HepG2 (cell line): ENCODE data around the gene SMYD4. TPM values are rescaled to one million over a fixed set of nuclear protein-coding genes. Genes with fewer than 3 reads are reported as not detected.

Source experiments
- ATAC-seq: fragments of 200-7000 bp; cut with Tn5 transposase; 3 replicates; pipeline ENCODE4 v1.9.1; 2020; ENCODE audit warnings: mild to moderate bottlenecking, moderate library complexity
- BruUV-seq: library from RNA; stranded (reverse); fragments of 400-500 nt; replicated peaks from 2 replicates; lab custom pipeline; 2021; lab: Mats Ljungman, UMichigan
- CTCF ChIA-PET: fragments of 300-600 bp; formaldehyde crosslinking; extraction: SDS; loops from one replicate; lab custom pipeline; 2021; ENCODE audit warnings: low total read pairs, inconsistent platforms, low intra/inter-chr PET ratio; lab: Yijun Ruan, JAX
- POLR2A ChIA-PET: fragments of 350-600 bp; sonication (Branson Sonifier 250); formaldehyde crosslinking; loops from one replicate; lab custom pipeline; 2020; ENCODE audit warnings: antibody characterized with exemption, inconsistent platforms; lab: Yijun Ruan, JAX
- DNase-seq: peaks from one replicate; pipeline ENCODE4 v3.0.0-alpha.2; 2015; ENCODE audit warnings: low spot score
- FAIRE-seq: peaks from 3 replicates; lab custom pipeline; 2011; peaks lifted over from hg19 to GRCh38; lab: Jason Lieb, UNC
- H2AFZ ChIP-seq: one replicate; pipeline ENCODE4 v1.6.1; 2011; ENCODE audit warnings: low read length, inconsistent platforms
- H3K27ac ChIP-seq: fragments of 300-600 bp; 3 replicates; pipeline ENCODE4 v1.8.0; 2011; ENCODE audit warnings: mixed run types, mild to moderate bottlenecking, mixed read lengths, low read length, inconsistent platforms; ENCODE audit not compliant: insufficient read depth; ENCODE audit errors: extremely low read length
- H3K27me3 ChIP-seq, 2 experiments: fragments of 200-600 bp in 1 of 2; 2 replicates in 1 of 2; 3 replicates in 1 of 2; pipeline versions ENCODE4 v1.6.0 to v1.8.0; 2011; ENCODE audit warnings: low read length in 2 of 2, mild to moderate bottlenecking in 2 of 2, moderate library complexity in 2 of 2, inconsistent platforms in 1 of 2; ENCODE audit not compliant: insufficient read depth in 2 of 2, control insufficient read depth in 1 of 2
- H3K36me3 ChIP-seq, 2 experiments: fragments of 200-600 bp in 1 of 2; replicated peaks in 1 of 2; 2 replicates in 1 of 2; 3 replicates in 1 of 2; pipeline versions ENCODE4 v1.5.1 to v1.8.0; 2011; ENCODE audit warnings: low read length in 2 of 2, inconsistent platforms in 1 of 2; ENCODE audit not compliant: insufficient read depth in 2 of 2, control insufficient read depth in 1 of 2
- H3K4me1 ChIP-seq: 2 replicates; pipeline ENCODE4 v1.5.1; 2012; ENCODE audit warnings: low read length, inconsistent platforms; ENCODE audit not compliant: insufficient read depth
- H3K4me2 ChIP-seq: 2 replicates; pipeline ENCODE4 v1.6.0; 2011; ENCODE audit warnings: low read depth, low read length, inconsistent platforms
- H3K4me3 ChIP-seq, 3 experiments: fragments of 200-600 bp in 1 of 3; sonication (generic), shearing (Covaris generic) in 1 of 3; replicated peaks in 1 of 3; 2 replicates each; pipeline ENCODE4 v1.5.1; 2011 to 2016; ENCODE audit warnings: low read length in 3 of 3, inconsistent platforms in 2 of 3, low read depth in 2 of 3, mild to moderate bottlenecking in 2 of 3, control low read depth in 1 of 3, mixed read lengths in 1 of 3; ENCODE audit not compliant: insufficient read depth in 1 of 3
- H3K79me2 ChIP-seq: one replicate; pipeline ENCODE4 v1.6.1; 2011; ENCODE audit warnings: low read length, inconsistent platforms; ENCODE audit not compliant: insufficient read depth
- H3K9ac ChIP-seq: 2 replicates; pipeline ENCODE4 v1.6.0; 2011; ENCODE audit warnings: mild to moderate bottlenecking, low read depth, low read length, inconsistent platforms; ENCODE audit not compliant: insufficient read depth
- H3K9me3 ChIP-seq: 2 replicates; pipeline ENCODE4 v1.5.1; 2012; ENCODE audit warnings: mild to moderate bottlenecking, low read length
- H4K20me1 ChIP-seq: 2 replicates; pipeline ENCODE4 v1.6.0; 2011; ENCODE audit warnings: inconsistent platforms, mild to moderate bottlenecking, low read length, moderate library complexity; ENCODE audit not compliant: insufficient read depth
- AGO2 ChIP-seq: fragments of 200-400 bp; formaldehyde crosslinking; optimal IDR thresholded peaks from 2 replicates; pipeline ENCODE3; 2017; ENCODE audit warnings: mild to moderate bottlenecking, low read depth, low read length, moderate library complexity
- HES4 ChIP-seq: sonication (generic); formaldehyde crosslinking; IDR thresholded peaks from 2 replicates; pipeline ENCODE4 v1.9.0; 2021; ENCODE audit warnings: mild to moderate bottlenecking, missing genetic modification reagents, borderline replicate concordance
- JUND ChIP-seq: sonication (generic); formaldehyde crosslinking; IDR thresholded peaks from 2 replicates; pipeline ENCODE4 v1.8.0; 2022; ENCODE audit warnings: mild to moderate bottlenecking, missing genetic modification reagents
- MAF1 ChIP-seq: sonication (generic); formaldehyde crosslinking; IDR thresholded peaks from 2 replicates; pipeline ENCODE4 v1.5.0; 2020; ENCODE audit warnings: missing genetic modification reagents, borderline replicate concordance
- RBFOX2 ChIP-seq: fragments of 200-400 bp; formaldehyde crosslinking; IDR thresholded peaks from 2 replicates; pipeline ENCODE4 v1.6.1; 2017; ENCODE audit warnings: low read depth, mild to moderate bottlenecking, low read length
- ZNF674 ChIP-seq: sonication (generic); formaldehyde crosslinking; IDR thresholded peaks from 2 replicates; pipeline ENCODE4 v1.5.0; 2020; ENCODE audit warnings: low read depth, mild to moderate bottlenecking, missing genetic modification reagents
- WGBS: methylation state at CpG from one replicate; pipeline ENCODE4 v1.1.6; 2017; ENCODE audit warnings: low lambda C conversion rate; 5-methylcytosine and 5-hydroxymethylcytosine counted together
- in situ Hi-C: cut with HindIII; loops from 2 replicates; pipeline ENCODE4 v1.10.0; 2017; ENCODE audit warnings: low pct_unique_long_range_greater_than_20kb; ENCODE audit not compliant: extremely low pct_ligation_motif_present
- intact Hi-C: fragments of 100-400 bp; cut with micrococcal nuclease; formaldehyde crosslinking; loops from one replicate; pipeline ENCODE4 v1.10.0; 2022; ENCODE audit not compliant: unreplicated experiment
- polyA plus RNA-seq, 8 experiments: library from polyadenylated mRNA; depleted of rRNA in 3 of 8; stranded (reverse) in 7 of 8; unstranded in 1 of 8; fragments of >200 nt; fragmentation: Illumina TruSeq in 4 of 8; extraction: Trizol in 4 of 8; gene quantifications; 2 replicates each; pipeline versions ENCODE4 v1.2.1 to v1.2.3, GENCODE V29; 2011 to 2016; ENCODE audit warnings: low read depth in 4 of 8, missing spikeins in 1 of 8, mixed read lengths in 1 of 8; ENCODE audit not compliant: insufficient read depth in 1 of 8
- total RNA-seq, 5 experiments: library from RNA; depleted of rRNA; stranded (reverse); fragments of >200 nt; fragmentation: Illumina TruSeq; extraction: Trizol; gene quantifications; 2 replicates each; pipeline ENCODE4 v1.2.3, GENCODE V29; 2016; ENCODE audit warnings: low read depth in 1 of 5
- TF ChIP-seq, protein P1 (sequence below): sonication (generic); formaldehyde crosslinking; IDR thresholded peaks from 2 replicates; pipeline ENCODE4 v1.8.0; 2022; ENCODE audit warnings: missing genetic modification reagents, mild to moderate bottlenecking, moderate library complexity, borderline replicate concordance
- TF ChIP-seq, protein P2 (sequence below): sonication (generic); formaldehyde crosslinking; IDR thresholded peaks from 2 replicates; pipeline ENCODE4 v1.5.0; 2020; ENCODE audit warnings: missing genetic modification reagents, mild to moderate bottlenecking, borderline replicate concordance

The SMYD4 gene
- total and polyA plus RNA-seq, 2 of the 13 experiments (the other 11 are each of a cell fraction or from before 2014, with no cell fraction given), result 7.4 to 11.3 TPM

DNA sequence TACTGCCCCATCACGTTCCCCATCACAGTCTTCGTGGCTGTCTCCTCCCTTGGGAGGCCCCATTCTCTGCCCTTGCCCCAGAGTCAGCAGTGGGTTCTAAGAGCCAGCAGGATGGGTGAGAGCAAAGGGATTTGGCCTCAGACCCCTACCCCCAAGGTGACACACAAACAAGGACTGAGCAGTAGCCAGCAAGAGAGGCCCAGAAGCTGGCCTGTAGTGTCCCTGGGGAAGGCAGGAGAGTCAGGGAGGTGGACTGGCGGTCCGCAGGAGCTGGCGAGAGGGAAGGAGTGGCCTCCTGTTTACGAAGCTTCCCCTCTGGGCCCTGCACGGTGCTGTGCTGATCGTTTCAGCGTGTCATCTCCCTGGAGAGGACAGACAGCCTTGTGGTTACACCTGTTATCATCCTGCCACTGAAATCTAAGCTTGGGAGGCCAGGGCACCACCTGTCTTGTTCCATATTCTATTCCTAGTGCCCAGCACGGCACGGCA, 96.8 kb downstream of the SMYD4 start:
- ChIA-PET POLR2A (interaction anchor here (0.8 to 6.3 kb wide), 6 partner anchors 8 to 30 kb away, joined by 3 to 44 read pairs (median 9); partner anchors contain the start of genes SERPINF1, SERPINF2 and WDR81), CTCF (no interaction called here)
- TF ChIP-seq, protein P1, sequence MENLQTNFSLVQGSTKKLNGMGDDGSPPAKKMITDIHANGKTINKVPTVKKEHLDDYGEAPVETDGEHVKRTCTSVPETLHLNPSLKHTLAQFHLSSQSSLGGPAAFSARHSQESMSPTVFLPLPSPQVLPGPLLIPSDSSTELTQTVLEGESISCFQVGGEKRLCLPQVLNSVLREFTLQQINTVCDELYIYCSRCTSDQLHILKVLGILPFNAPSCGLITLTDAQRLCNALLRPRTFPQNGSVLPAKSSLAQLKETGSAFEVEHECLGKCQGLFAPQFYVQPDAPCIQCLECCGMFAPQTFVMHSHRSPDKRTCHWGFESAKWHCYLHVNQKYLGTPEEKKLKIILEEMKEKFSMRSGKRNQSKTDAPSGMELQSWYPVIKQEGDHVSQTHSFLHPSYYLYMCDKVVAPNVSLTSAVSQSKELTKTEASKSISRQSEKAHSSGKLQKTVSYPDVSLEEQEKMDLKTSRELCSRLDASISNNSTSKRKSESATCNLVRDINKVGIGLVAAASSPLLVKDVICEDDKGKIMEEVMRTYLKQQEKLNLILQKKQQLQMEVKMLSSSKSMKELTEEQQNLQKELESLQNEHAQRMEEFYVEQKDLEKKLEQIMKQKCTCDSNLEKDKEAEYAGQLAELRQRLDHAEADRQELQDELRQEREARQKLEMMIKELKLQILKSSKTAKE (CRISPR knock-in tag), result no peak
- TF ChIP-seq, protein P2, sequence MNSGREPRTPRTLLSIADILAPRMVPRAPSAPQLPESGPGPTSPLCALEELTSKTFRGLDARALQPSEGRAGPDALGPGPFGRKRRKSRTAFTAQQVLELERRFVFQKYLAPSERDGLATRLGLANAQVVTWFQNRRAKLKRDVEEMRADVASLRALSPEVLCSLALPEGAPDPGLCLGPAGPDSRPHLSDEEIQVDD (CRISPR knock-in tag), result no peak
- ATAC-seq (no peak), DNase-seq (no peak), FAIRE-seq (no peak)
- H3K9me3 ChIP-seq, result no peaks in the 10 kb centered on the region
- BruUV-seq, result no TSS peak
- H3K9ac ChIP-seq, result no peak overlapping the region
- H3K79me2 ChIP-seq, result peaks cover 6% of the 10 kb centered on the region
- no peak overlapping the region for H2AFZ ChIP-seq
- H3K4me2 ChIP-seq, result no peak overlapping the region
- in situ Hi-C loops, result no loop called here
- peaks cover 47% of the 10 kb centered on the region for H3K4me1 ChIP-seq
- intact Hi-C loops, result no loop called here
- H3K4me3 ChIP-seq, result no peak overlapping the region
- H3K36me3 ChIP-seq, result peaks cover 5 to 6% of the 10 kb centered on the region in 2 experiments; a peak in 4 of 5 replicates
- no peaks in the 10 kb centered on the region for H3K27me3 ChIP-seq
- H3K27ac ChIP-seq, result no peak overlapping the region
- 78% methylated on average over 9 of the region's 11 CpGs for WGBS
- no peaks in the 10 kb centered on the region for H4K20me1 ChIP-seq

DNA sequence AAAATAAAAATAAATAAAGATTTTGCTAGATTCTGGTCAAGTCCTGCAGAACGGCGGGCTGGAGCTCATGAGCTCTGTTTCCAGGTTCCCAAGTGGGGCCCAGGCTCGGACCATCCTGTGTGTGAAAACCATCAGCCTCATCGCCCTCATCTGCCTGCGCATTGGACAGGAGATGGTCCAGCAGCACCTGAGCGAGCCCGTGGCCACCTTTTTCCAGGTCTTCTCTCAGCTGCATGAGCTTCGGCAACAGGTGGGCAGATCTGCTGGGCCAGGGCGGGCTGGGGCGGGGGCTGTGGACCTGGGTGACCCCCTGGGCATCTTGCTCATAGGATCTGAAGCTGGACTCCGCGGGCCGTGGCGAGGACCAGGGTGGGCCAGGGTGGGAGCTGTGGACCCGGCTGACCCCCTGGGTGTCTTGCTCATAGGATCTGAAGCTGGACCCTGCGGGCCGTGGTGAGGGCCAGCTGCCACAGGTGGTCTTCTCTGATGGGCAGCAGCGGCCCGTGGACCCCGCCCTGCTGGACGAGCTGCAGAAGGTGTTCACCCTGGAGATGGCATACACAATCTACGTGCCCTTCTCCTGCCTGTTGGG, 97.4 kb downstream of the SMYD4 start:
- FAIRE-seq, result no peak
- ChIA-PET CTCF (no interaction called here), POLR2A (interaction anchor here (1.2 to 6.3 kb wide), 4 partner anchors 10 to 30 kb away, joined by 5 to 44 read pairs (median 14); partner anchors contain the start of genes SERPINF1 and SERPINF2)
- no peak for ATAC-seq
- Histone ChIP-seq H3K36me3 (peaks cover 2 to 3% of the 10 kb centered on the region in 2 experiments; a peak in 4 of 5 replicates), H2AFZ (no peak overlapping the region), H3K4me1 (peaks cover 47% of the 10 kb centered on the region), H3K9ac (no peak overlapping the region), H3K4me3 (no peak overlapping the region), H3K27me3 (no peaks in the 10 kb centered on the region), H3K27ac (no peak overlapping the region), H4K20me1 (no peaks in the 10 kb centered on the region), H3K4me2 (no peak overlapping the region), H3K79me2 (peaks cover 10% of the 10 kb centered on the region), H3K9me3 (no peaks in the 10 kb centered on the region)
- 96% methylated on average over 4 of the region's 22 CpGs for WGBS
- no peak for DNase-seq
- TF ChIP-seq ZNF674, result no peak
- TF ChIP-seq HES4 (CRISPR knock-in tag), result no peak
- TF ChIP-seq JUND (CRISPR knock-in tag), result no peak
- peak; percentile 75 for TF ChIP-seq AGO2
- no peak for TF ChIP-seq MAF1 (CRISPR knock-in tag)
- TF ChIP-seq RBFOX2, result peak; percentile 36; the same call in 1 of the 2 replicates
- intact Hi-C loops, result no loop called here
- in situ Hi-C loops, result no loop called here
- BruUV-seq, result no TSS peak
